GM19455 (cell line): Measurements from ENCODE around the gene RPL13A.

ENCODE experiments used
- ATAC-seq: cut with Tn5 transposase; IDR thresholded peaks from one replicate; pipeline ENCODE4 v1.9.1; 2021; ENCODE audit not compliant: unreplicated experiment

RPL13A gene

GRCh38 chr19:49479975-49480628, 7.3 kb upstream of the RPL13A start:
- ATAC-seq: no peak

GRCh38 chr19:49481020-49481683, 6.3 kb upstream of the RPL13A start:
- no peak for ATAC-seq

DNA sequence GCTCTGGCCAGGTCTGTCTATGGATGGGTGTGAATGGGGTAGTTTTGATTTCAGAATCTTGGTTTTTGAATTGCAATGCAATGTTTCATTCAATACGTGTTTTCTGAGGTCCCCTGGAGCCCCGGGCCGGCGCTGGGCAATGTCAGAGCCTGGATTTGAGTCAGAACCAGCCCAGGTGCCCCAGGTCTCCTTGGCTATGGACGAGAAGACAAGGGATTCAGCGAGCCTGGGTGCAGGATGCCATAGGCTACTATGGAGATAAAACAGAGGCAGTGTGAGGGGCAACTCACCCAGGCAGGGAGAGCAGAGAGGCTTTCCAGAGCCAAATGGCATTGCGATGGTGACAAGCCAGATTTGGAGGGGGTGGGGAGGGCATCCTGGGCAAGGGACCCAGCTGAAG, 1.2 kb upstream of the RPL13A start:
- no peak for ATAC-seq

DNA sequence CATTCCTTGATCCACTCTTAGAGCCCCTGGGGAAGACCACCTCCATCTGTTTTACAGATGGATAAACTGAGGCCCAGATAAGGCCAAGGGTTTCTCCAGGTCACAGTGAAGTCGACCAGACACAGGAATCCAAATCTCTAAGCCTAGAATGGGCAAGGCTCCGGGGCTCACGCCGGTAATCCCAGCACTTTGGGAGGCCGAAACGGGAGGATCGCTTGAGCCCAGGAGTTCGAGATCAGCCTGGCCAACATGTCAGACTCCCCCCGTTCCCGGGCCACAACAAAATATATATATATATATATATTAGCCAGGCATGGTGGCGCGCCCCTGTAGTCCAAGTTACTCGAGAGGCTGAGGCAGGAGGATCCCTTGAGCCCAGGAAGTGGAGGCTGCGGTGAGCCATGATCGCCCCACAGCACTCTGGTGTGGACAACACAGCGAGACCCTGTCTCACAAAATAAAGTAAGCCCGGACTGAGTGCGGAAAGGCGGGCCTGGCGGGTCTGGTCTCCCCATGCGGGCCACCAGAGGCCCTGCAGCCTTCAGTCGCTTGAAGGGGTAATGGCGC, 615 bp upstream of the RPL13A start:
- no peak for ATAC-seq

GRCh38 chr19:49488046-49488862, 846 bp downstream of the RPL13A start:
- no peak for ATAC-seq

- no peak for ATAC-seq
These were observed 1.6 kb downstream of the RPL13A start for GRCh38 chr19:49488863-49489537.

DNA sequence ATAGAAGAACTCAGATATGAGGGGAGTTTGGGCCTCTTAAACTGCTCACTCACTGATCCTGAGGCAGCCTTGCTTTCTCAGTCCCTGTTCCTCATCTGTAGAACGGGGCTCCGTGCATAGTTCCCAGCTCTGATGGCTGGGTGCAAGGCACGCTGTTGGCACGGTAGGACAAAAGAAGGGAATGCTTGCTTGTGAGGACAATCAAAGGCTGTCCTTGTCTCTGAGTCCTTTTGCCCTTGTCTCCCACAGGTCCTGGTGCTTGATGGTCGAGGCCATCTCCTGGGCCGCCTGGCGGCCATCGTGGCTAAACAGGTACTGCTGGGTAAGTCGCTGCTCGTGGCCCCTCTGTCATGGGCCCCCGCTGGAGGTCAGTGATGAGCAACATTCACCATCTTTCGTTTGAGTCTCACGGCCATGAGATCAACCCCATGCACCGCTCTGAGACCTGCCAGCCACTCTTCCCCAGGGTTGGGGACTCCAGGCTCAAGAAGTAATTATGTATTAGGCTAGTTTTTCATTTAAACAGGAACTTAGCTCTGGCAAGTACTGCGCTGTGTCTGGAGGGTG, 2.3 kb downstream of the RPL13A start:
- no peak for ATAC-seq

DNA sequence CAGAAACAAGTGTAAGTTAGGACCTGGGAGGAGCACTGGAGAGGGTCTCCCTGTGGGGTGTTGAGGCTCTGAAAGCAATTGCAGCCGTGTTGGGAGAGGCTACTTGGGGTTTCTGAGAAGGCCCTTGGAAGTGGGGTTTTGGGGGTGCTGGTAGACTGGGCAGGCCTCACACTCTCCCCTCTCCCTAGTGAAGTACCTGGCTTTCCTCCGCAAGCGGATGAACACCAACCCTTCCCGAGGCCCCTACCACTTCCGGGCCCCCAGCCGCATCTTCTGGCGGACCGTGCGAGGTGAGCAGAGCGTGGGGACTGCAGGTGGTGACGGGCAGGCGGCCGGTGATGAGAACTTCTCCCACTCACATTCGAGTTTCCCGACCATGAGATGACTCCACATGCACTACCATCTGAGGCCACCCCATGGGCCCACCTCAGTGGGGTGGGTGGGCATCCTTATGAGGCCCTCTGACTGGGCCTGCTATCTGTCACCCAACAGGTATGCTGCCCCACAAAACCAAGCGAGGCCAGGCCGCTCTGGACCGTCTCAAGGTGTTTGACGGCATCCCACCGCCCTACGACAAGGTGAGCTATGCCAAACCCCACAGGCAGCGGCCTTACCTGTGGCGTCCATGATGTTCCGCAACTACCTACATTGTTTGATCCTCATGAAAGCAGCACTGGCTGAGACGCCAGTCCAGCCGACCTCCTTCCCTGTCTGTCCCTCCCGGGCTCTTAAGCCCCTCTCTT, 3.0 kb downstream of the RPL13A start:
- no peak for ATAC-seq

- ATAC-seq: no peak
These were observed 3.8 kb downstream of the RPL13A start for GRCh38 chr19:49491030-49491803.

DNA sequence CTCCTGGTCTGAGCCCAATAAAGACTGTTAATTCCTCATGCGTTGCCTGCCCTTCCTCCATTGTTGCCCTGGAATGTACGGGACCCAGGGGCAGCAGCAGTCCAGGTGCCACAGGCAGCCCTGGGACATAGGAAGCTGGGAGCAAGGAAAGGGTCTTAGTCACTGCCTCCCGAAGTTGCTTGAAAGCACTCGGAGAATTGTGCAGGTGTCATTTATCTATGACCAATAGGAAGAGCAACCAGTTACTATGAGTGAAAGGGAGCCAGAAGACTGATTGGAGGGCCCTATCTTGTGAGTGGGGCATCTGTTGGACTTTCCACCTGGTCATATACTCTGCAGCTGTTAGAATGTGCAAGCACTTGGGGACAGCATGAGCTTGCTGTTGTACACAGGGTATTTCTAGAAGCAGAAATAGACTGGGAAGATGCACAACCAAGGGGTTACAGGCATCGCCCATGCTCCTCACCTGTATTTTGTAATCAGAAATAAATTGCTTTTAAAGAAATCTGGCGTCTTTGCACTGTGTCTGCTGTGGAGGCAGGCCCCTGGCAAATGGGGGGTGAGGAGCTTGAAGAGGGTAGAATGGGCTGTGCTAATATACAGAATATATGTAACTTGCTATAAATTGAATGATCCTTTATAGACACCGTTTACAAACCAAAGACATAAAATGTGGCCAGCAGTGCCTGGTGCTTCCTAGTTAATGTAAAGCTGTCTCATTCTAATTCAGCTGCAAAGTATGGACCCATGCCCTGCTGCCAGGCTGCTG, 4.6 kb downstream of the RPL13A start:
- no peak for ATAC-seq

DNA sequence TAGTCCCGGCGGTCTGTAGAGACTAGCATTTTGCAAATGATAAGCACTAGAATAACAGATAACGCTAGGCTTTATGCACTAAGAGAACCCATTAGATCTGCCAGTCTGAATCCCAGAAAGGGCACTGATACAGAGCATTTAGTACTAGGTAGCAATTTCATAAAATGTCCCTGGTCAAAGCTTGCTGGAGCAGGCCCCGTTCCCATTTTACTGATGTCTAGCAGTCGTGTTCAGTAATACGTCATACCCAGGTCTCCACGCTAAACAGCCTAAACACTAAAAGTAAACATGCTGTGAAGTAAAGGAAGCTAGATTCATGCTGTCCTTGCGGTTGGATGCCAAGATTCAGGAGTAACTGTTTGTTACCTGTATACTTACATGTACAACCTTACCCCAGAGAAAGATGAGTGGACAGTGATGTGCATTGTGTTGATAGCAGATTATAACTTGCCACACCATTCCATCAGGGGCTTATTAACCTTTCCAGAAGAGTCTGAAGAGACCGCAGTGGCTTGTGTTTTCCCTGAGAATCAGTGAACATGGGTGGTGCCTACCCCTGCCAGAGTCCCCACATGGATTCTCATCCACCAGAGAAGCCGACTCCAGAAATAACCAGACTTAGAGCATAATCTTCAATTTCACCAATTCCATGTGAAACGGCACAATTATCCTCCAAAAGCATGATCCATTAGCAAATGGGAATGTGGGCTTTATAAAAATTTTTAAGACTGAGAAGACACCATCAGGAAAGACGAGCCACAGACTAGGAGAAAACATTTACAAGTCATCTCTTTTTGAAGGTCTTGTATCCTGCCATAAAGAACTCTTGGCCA, 5.4 kb downstream of the RPL13A start:
- no peak for ATAC-seq

DNA sequence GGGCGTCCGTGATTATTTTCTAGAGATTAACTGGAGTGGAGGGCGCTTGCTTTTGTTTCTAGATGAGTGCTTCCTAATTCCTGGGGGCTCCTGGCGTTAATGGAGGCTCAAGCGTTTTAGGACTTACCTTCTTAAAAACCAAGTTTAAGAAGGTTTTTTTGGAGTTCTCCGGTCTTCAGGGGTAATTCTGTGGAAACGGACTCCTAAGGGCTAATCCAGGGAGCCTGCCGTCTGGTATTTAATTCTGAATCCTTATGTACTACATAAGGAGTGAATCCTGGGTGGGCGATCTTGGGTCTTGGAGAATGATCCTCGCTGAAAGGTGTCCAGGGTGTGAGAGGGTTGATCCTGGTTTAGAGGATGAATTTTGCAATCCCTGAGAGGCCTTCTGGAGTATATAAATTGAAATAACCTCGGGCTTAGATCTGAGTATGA, 9.2 kb downstream of the RPL13A start:
- ATAC-seq: no peak

DNA sequence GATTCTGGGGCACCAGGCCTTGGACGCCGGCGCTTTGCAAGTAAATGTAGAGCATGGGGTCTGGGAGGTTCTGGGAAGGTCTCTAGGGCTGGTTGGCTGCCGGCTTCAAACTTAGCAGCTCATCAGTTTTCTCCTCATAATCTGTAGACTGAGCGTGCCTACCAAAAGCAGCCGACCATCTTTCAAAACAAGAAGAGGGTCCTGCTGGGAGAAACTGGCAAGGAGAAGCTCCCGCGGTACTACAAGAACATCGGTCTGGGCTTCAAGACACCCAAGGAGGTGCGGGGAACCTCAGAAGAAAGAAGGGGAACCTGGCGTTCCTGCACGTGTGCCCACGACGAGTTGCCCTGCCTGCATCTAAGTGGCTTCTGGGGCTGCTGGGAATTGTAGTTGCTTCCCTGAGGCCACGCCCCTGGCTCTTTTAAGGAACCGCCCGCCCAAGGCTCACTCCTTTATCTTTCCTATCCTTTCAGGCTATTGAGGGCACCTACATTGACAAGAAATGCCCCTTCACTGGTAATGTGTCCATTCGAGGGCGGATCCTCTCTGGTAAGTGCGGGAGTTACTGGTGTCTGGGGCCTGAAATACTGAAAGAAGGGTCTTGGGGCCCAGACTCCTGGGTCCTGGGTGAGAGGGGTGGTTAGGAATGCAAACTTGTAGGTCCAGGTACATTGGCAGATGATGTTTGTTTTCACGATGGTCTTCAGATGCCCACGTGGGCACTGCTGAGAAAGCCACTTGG, 9.8 kb downstream of the RPL13A start:
- ATAC-seq: no peak

GRCh38 chr19:49497789-49498103, 10.3 kb downstream of the RPL13A start:
- no peak for ATAC-seq

DNA sequence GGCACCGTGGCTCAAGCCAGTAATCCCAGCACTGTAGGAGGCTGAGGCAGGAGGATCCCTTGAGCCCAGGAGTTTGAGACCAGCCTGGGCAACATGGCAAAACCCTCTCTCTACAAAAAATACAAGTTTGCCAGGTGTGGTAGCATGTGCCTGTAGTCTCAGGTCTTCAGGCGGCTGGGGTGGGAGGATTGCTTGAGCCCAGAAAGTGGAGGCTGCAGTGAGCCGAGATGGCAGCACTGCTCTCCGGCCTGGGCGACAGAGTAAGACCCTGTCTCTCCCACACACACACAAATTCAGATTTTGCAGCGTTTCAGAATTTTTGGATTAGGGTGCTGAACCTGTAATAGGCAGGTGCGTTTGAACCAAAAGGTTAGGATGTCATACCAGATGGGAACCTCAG, 11.1 kb downstream of the RPL13A start:
- no peak for ATAC-seq

DNA sequence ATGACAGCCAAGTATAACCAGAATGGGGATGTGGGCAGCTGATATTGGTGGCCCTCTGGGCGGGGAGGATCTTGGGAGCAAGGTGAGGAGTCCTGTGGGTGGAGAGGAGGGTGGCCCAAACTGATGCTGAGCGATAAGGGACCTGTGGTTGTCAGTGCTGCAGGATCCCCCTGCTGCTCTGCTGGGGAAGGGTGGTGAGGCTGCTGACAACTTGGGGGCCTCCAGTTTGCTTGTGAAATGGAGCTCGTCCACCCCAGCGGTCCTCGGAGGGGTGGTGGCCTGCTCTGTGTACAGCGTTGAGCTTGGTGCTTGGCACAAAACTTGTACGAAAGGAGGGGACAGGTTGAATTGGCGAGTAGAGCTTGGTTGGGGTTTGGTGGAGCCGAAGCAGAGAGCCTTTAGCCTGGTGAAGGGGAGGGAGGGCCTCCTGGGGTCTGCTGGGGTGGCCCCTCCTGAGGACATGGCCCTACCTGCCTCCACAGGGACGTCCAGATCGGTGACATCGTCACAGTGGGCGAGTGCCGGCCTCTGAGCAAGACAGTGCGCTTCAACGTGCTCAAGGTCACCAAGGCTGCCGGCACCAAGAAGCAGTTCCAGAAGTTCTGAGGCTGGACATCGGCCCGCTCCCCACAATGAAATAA, 11.7 kb downstream of the RPL13A start:
- ATAC-seq: no peak
